DOHH2 (cell line): ENCODE data around the gene EMX1.

ENCODE experiments used
- EZH2phosphoT487 ChIP-seq: fragments of 200-600 bp; sonication (generic); IDR thresholded peaks from 2 replicates; pipeline ENCODE4 v1.6.1; 2017; ENCODE audit warnings: borderline replicate concordance, mild to moderate bottlenecking, antibody characterized with exemption, low read length, moderate library complexity, mixed read lengths
- TF ChIP-seq, protein P1 (sequence below): fragments of 200-600 bp; sonication (generic); IDR thresholded peaks from one replicate; pipeline ENCODE4 v1.5.1; 2014; ENCODE audit warnings: antibody characterized with exemption, mild to moderate bottlenecking, low read depth, low read length; ENCODE audit not compliant: poor library complexity, severe bottlenecking

DNA sequence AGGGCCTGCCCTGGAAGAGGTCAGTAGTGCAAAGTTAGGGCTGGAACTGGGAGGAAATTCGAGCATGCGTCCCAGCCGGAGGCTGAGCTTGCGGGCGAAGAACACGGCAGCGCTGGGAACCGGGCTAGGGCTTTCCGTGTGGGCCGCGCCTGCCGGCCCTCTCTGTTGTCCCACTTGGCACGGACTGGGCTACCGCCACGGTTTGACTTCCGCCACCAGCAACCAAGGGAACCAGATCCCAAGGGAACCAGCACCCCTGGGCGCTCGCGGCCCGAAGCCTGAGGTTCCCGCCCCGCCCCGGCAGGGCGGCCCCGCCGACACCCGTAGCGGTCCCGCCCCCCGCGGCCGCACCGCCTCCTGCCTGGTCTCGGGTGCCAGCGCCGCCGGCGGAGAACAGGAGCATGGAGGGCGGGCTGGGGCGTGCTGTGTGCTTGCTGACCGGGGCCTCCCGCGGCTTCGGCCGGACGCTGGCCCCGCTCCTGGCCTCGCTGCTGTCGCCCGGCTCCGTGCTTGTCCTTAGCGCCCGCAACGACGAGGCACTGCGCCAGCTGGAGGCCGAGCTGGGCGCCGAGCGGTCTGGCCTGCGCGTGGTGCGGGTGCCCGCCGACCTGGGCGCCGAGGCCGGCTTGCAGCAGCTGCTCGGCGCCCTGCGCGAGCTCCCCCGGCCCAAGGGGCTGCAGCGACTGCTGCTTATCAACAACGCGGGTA lies 30.1 kb upstream of the EMX1 start, which contains the start of gene SPR:
- TF ChIP-seq, protein P1, sequence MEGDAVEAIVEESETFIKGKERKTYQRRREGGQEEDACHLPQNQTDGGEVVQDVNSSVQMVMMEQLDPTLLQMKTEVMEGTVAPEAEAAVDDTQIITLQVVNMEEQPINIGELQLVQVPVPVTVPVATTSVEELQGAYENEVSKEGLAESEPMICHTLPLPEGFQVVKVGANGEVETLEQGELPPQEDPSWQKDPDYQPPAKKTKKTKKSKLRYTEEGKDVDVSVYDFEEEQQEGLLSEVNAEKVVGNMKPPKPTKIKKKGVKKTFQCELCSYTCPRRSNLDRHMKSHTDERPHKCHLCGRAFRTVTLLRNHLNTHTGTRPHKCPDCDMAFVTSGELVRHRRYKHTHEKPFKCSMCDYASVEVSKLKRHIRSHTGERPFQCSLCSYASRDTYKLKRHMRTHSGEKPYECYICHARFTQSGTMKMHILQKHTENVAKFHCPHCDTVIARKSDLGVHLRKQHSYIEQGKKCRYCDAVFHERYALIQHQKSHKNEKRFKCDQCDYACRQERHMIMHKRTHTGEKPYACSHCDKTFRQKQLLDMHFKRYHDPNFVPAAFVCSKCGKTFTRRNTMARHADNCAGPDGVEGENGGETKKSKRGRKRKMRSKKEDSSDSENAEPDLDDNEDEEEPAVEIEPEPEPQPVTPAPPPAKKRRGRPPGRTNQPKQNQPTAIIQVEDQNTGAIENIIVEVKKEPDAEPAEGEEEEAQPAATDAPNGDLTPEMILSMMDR: no peak
- TF ChIP-seq EZH2phosphoT487: no peak
